ENCODE results near the gene NEK10. TPM values are rescaled to one million over a fixed set of nuclear protein-coding genes. Genes with fewer than 3 reads are reported as not detected.

The NEK10 gene
- total and polyA plus RNA-seq, 2 of the 13 experiments (the other 11 are each of a cell fraction or from before 2014, with no cell fraction given), result 2.8 to 14.2 TPM

GRCh38 chr3:27317096-27317495 is 52.1 kb downstream of the NEK10 start (continued):
- TF ChIP-seq KIAA2018 (CRISPR knock-in tag; IDR thresholded peaks at IDR 0.05; ENCODE audit: borderline replicate concordance), result no peak
- TF ChIP-seq NCOR1 (IDR thresholded peaks at IDR 0.05; ENCODE audit: borderline replicate concordance, low read length), result peak; percentile 59; the same call in 1 of the 2 replicates
- no peak for TF ChIP-seq ZNF724P (CRISPR knock-in tag; IDR thresholded peaks at IDR 0.05; ENCODE audit: borderline replicate concordance)
- TF ChIP-seq PRPF4 (IDR thresholded peaks at IDR 0.05; ENCODE audit: low read depth, low read length, poor library complexity, severe bottlenecking), result no peak
- no peak for TF ChIP-seq KLF9 (CRISPR knock-in tag; IDR thresholded peaks at IDR 0.05; ENCODE audit: low read depth)
- peak; percentile 68 for TF ChIP-seq ZNF331 (CRISPR knock-in tag; IDR thresholded peaks at IDR 0.05)
- peak; percentile 86 for TF ChIP-seq PAXIP1 (CRISPR knock-in tag; conservative IDR thresholded peaks at IDR 0.05)
- no peak for TF ChIP-seq ZNF460 (CRISPR knock-in tag; IDR thresholded peaks at IDR 0.05; ENCODE audit: borderline replicate concordance)
- 0 out of 2 replicates have a peak, but pooled peaks have one; percentile 65 for TF ChIP-seq HBP1 (CRISPR knock-in tag; IDR thresholded peaks at IDR 0.05; ENCODE audit: low read depth)
- no peak for TF ChIP-seq TCF7L2 (IDR thresholded peaks at IDR 0.05; ENCODE audit: low read depth, low read length)
- peak; percentile 51; the same call in 1 of the 2 replicates for TF ChIP-seq ZNF792 (CRISPR knock-in tag; IDR thresholded peaks at IDR 0.05)
- TF ChIP-seq ZNF367 (CRISPR knock-in tag; IDR thresholded peaks at IDR 0.05; ENCODE audit: borderline replicate concordance), result no peak
- no peak for TF ChIP-seq PCBP2 (optimal IDR thresholded peaks at IDR 0.05; ENCODE audit: low read depth, low read length, poor library complexity, severe bottlenecking)
- TF ChIP-seq SIX4 (CRISPR knock-in tag; IDR thresholded peaks at IDR 0.05), result peak; percentile 45; the same call in 1 of the 2 replicates
- TF ChIP-seq NR2F1 (CRISPR knock-in tag; IDR thresholded peaks at IDR 0.05), result peak; percentile 72 to 77; a peak in 3 of 4 replicates
- no peak for TF ChIP-seq ZNF841 (CRISPR knock-in tag; IDR thresholded peaks at IDR 0.05; ENCODE audit: borderline replicate concordance)
- TF ChIP-seq ZNF580 (CRISPR knock-in tag; IDR thresholded peaks at IDR 0.05; ENCODE audit: borderline replicate concordance, low read depth), result no peak

Measured in HepG2 (cell line).